H1 (cell line): ENCODE data around the gene CEP290.

Source experiments
- CEBPB ChIP-seq: IDR thresholded peaks from 2 replicates; pipeline ENCODE4 v1.6.1; 2012; ENCODE audit warnings: low read depth, low read length
- CHD2 ChIP-seq: IDR thresholded peaks from 2 replicates; pipeline ENCODE4 v1.6.1; 2012; ENCODE audit warnings: low read length, improper control_type of control experiment
- SP1 ChIP-seq: IDR thresholded peaks from 2 replicates; pipeline ENCODE4 v1.6.1; 2011; ENCODE audit warnings: low read depth, low read length
- TF ChIP-seq, protein P1 (sequence below): IDR thresholded peaks from 2 replicates; pipeline ENCODE4 v1.6.1; 2012; ENCODE audit warnings: inconsistent platforms
- TF ChIP-seq, protein P2 (sequence below), 3 experiments: IDR thresholded peaks; 1 replicate in 2 of 3; 2 replicates in 1 of 3; pipeline versions ENCODE4 v1.5.1 to v1.6.1; 2011; ENCODE audit warnings: low read length in 3 of 3, mild to moderate bottlenecking in 3 of 3, inconsistent platforms in 2 of 3, low read depth in 1 of 3, moderate library complexity in 1 of 3; ENCODE audit not compliant: insufficient read depth in 1 of 3; ENCODE audit errors: control extremely low read depth in 1 of 3

DNA sequence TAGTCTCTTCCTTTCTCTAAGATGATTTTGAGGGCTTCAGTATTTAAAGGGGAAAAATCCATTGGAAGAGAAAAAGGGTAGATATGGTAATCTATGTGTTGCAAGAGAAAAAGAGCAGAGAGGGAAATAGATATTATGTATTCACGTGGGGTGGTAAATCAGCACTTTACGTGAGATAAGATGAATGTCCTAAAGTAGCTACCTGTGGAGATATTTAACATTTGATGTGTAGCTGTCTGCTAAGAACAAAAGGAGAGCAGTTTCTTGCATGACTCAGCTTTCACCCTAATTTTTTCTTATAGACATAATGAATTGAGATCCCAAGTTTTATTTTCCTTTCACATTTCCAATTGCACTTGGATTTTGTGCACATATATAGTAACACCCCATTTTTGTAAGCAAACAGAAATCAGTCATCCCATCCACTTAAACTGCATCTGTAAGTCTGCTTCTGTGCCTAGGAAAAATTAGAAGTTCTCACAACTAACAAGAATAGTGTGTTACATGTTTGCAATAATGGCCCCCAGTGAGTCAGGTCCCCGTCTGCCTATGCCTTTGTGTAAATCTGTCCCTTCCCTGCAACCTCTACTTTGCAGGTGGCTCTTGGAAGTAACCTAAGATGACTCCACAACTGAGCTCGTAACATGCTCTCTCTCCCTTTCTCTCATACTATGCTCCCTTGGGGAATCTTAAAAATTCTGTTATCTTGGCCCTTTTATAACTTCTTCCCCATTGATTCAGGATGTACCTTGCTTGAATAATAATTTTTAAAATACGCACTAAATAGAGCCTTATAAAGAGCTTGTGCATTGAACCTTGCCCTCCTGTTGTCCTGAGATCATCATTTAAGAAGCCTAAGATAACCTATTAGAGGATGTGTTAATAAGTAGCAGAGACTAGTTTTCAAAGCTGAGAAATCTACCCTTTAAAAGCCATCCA lies 3.9 kb upstream of the CEP290 start:
- TF ChIP-seq SP1 (no peak), CEBPB (no peak), CHD2 (no peak)
- TF ChIP-seq, protein P1, sequence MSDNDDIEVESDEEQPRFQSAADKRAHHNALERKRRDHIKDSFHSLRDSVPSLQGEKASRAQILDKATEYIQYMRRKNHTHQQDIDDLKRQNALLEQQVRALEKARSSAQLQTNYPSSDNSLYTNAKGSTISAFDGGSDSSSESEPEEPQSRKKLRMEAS = no peak
- TF ChIP-seq, protein P2, sequence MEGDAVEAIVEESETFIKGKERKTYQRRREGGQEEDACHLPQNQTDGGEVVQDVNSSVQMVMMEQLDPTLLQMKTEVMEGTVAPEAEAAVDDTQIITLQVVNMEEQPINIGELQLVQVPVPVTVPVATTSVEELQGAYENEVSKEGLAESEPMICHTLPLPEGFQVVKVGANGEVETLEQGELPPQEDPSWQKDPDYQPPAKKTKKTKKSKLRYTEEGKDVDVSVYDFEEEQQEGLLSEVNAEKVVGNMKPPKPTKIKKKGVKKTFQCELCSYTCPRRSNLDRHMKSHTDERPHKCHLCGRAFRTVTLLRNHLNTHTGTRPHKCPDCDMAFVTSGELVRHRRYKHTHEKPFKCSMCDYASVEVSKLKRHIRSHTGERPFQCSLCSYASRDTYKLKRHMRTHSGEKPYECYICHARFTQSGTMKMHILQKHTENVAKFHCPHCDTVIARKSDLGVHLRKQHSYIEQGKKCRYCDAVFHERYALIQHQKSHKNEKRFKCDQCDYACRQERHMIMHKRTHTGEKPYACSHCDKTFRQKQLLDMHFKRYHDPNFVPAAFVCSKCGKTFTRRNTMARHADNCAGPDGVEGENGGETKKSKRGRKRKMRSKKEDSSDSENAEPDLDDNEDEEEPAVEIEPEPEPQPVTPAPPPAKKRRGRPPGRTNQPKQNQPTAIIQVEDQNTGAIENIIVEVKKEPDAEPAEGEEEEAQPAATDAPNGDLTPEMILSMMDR (IDR thresholded peaks at IDR 0.05; ENCODE audit: control extremely low read depth in 1 of 3, insufficient read depth in 1 of 3, low read depth in 1 of 3, low read length in 3 of 3) = no peak
